Left lung (tissue), 10 donors: ENCODE measurements around the gene EGR4. TPM values are rescaled to one million over a fixed set of nuclear protein-coding genes. Genes with fewer than 3 reads are reported as not detected.

Experiments used
- ATAC-seq: fragments of 200-7000 bp; cut with Tn5 transposase; one replicate; pipeline ENCODE4 v1.9.1; 2020; ENCODE audit warnings: moderate library complexity
- DNase-seq, 4 donors: peaks; one replicate each; pipeline ENCODE4 v3.0.0-alpha.2; 2013 to 2020
- H3K27ac ChIP-seq, 2 donors: fragments of 200-600 bp; sonication (generic) in 1 of 2; one replicate each; pipeline versions ENCODE4 v1.5.0 to v1.8.0; 2020 to 2021
- H3K27me3 ChIP-seq, 2 donors: fragments of 200-600 bp; sonication (generic) in 1 of 2; one replicate each; pipeline versions ENCODE4 v1.5.0 to v1.8.0; 2020 to 2021
- H3K36me3 ChIP-seq, 2 donors: fragments of 200-600 bp; sonication (generic) in 1 of 2; one replicate each; pipeline versions ENCODE4 v1.5.0 to v1.8.0; 2020 to 2021
- H3K4me1 ChIP-seq, 2 donors: fragments of 200-600 bp; one replicate each; pipeline ENCODE4 v1.8.0; 2021
- H3K4me3 ChIP-seq, 2 donors: fragments of 200-600 bp; sonication (generic) in 1 of 2; one replicate each; pipeline versions ENCODE4 v1.5.0 to v1.8.0; 2020 to 2021; ENCODE audit warnings: mild to moderate bottlenecking in 1 of 2
- H3K9me3 ChIP-seq, 2 donors: fragments of 200-600 bp; sonication (generic) in 1 of 2; one replicate each; pipeline versions ENCODE4 v1.5.0 to v1.8.0; 2020 to 2021
- intact Hi-C, 2 donors: fragments of 100-400 bp; cut with DNase I; formaldehyde crosslinking; loops; one replicate each; pipeline versions ENCODE4 v1.11.2 to v1.14.2; 2022
- polyA plus RNA-seq, 6 donors: library from polyadenylated mRNA; unstranded; fragments of 120-200 nt; gene quantifications; one replicate each; pipeline ENCODE4 v1.2.1, GENCODE V29; 2013; ENCODE audit not compliant: insufficient read length in 6 of 6
- total RNA-seq, 2 donors: library from RNA; stranded (reverse); fragmentation: NEBNext Ultra II Directional; extraction: Animal tissue kit (Norgen Biotek cat#: 25700); gene quantifications; one replicate each; pipeline ENCODE4 v1.2.1, GENCODE V29; 2021
- TF ChIP-seq, protein P1 (sequence below), 2 donors: fragments of 200-600 bp; sonication (generic) in 1 of 2; IDR thresholded peaks; one replicate each; pipeline versions ENCODE4 v1.5.0 to v1.8.0; 2021; ENCODE audit warnings: antibody characterized with exemption in 2 of 2
- donor health status: DM: no; HTN: yes; CAD: no.
- donor health status: DM: no; HTN: no; CAD: no.

Gene EGR4
- total and polyA plus RNA-seq, 8 donors = 0.08 TPM; not detected in 7

DNA sequence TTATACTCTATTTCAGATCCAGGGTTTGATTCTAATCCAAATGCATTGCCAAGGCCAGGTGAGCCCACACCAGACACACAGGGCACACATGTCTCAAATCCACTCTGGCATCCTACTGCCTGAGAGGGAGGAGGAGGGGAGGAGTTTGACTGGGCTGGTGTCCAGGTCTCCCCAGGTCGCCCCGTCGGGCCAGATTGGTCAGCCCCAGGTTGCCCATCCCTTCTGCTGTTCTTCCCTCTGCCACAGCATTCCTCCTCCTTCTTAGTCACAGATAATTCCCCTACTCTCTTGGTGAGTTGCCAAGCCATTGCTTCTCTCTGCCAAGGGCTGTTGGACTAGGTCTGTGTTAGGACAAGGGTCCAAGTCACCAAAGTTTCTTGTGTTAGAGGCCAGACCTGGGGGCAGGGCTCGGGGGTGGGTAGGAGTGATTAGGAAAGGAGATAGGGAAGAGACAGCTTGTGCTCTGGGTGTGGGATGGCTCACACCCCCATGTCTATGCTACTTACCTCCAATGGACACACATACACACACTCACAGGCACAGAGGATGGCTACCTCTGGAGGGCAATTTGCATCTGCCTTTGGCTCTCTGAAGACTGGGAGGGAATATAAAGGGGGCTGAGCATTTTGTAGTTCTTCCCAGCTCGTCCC is 2.5 kb upstream of the EGR4 start:
- peaks cover 8 to 23% of the 10 kb centered on the region in 2 donors for H3K4me1 ChIP-seq
- H3K4me3 ChIP-seq = no peak overlapping the region
- no peak overlapping the region for H3K27ac ChIP-seq
- no peaks in the 10 kb centered on the region for H3K36me3 ChIP-seq
- peaks cover 51 to 81% of the 10 kb centered on the region in 2 donors for H3K27me3 ChIP-seq
- intact Hi-C loops = no loop called here
- TF ChIP-seq, protein P1, sequence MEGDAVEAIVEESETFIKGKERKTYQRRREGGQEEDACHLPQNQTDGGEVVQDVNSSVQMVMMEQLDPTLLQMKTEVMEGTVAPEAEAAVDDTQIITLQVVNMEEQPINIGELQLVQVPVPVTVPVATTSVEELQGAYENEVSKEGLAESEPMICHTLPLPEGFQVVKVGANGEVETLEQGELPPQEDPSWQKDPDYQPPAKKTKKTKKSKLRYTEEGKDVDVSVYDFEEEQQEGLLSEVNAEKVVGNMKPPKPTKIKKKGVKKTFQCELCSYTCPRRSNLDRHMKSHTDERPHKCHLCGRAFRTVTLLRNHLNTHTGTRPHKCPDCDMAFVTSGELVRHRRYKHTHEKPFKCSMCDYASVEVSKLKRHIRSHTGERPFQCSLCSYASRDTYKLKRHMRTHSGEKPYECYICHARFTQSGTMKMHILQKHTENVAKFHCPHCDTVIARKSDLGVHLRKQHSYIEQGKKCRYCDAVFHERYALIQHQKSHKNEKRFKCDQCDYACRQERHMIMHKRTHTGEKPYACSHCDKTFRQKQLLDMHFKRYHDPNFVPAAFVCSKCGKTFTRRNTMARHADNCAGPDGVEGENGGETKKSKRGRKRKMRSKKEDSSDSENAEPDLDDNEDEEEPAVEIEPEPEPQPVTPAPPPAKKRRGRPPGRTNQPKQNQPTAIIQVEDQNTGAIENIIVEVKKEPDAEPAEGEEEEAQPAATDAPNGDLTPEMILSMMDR (IDR thresholded peaks at IDR 0.05) = no peak
- H3K9me3 ChIP-seq = no peaks in the 10 kb centered on the region
- no peak for DNase-seq
- ATAC-seq = no peak

DNA sequence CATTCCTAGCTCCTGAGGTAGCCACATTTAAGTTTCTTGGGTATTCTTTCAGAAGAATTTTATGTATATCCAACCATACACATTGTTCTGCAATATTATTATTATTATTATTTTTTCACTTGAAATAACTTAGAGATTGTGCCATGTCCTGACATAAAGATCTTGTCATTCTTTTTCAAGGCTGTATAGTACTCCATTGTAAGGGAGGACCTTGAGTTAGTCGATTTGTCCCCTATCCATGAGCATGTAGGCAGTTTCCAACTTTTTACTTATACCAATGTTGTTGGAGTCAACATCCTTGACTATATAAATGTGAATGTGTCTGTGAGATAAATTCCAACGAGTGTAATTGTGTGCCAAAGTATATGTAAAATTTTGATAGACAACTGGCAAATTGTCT is 891 bp upstream of the EGR4 start:
- intact Hi-C loops = no loop called here
- Histone ChIP-seq H3K9me3 (no peaks in the 10 kb centered on the region), H3K27ac (no peak overlapping the region), H3K4me1 (peaks cover 8 to 24% of the 10 kb centered on the region in 2 donors), H3K4me3 (no peak overlapping the region), H3K27me3 (peaks cover 56 to 95% of the 10 kb centered on the region in 2 donors), H3K36me3 (no peaks in the 10 kb centered on the region)
- ATAC-seq = no peak
- TF ChIP-seq, protein P1 (IDR thresholded peaks at IDR 0.05) = no peak
- no peak for DNase-seq

DNA sequence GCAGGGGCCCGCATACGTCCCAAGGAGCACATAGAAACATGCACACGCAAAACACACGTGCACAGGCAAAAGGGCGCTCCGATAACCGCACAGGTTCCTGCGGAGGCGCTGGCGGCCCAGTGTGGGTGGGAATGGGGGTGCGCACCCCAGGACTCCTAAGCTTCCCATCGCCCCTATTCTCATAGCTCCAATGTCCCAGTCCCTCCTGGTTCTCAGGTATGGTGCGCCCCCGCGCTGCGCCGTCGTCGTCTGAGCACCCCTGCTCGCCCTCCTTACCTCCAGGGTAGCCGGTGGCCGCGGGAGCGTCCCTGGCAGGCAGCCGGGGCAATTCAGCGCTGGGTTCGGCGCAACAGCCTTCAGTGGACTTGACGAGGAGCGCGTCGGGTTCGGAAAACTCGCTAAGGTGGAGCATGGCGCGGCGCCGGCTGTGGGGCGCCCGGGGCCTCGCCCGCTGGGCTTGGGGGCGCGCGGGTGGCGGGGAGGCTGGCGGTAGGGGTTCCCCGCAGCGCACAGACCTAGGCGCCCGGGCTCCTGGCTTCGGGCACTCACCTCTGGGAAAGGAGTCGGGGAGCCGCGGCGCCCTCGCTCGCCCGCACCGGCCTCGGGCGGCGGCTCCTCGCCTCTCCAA is 328 bp downstream of the EGR4 start:
- H3K4me1 ChIP-seq = peaks cover 8 to 24% of the 10 kb centered on the region in 2 donors
- intact Hi-C loops = no loop called here
- H3K27me3 ChIP-seq = peaks cover 56 to 93% of the 10 kb centered on the region in 2 donors
- ATAC-seq (no peak), DNase-seq (peak in 1 of 4 donors; percentile 65)
- no peak overlapping the region for H3K27ac ChIP-seq
- H3K36me3 ChIP-seq = no peaks in the 10 kb centered on the region
- TF ChIP-seq, protein P1 (IDR thresholded peaks at IDR 0.05) = no peak
- peak overlapping the region; percentile 21 to 45 for H3K4me3 ChIP-seq
- H3K9me3 ChIP-seq = no peaks in the 10 kb centered on the region

DNA sequence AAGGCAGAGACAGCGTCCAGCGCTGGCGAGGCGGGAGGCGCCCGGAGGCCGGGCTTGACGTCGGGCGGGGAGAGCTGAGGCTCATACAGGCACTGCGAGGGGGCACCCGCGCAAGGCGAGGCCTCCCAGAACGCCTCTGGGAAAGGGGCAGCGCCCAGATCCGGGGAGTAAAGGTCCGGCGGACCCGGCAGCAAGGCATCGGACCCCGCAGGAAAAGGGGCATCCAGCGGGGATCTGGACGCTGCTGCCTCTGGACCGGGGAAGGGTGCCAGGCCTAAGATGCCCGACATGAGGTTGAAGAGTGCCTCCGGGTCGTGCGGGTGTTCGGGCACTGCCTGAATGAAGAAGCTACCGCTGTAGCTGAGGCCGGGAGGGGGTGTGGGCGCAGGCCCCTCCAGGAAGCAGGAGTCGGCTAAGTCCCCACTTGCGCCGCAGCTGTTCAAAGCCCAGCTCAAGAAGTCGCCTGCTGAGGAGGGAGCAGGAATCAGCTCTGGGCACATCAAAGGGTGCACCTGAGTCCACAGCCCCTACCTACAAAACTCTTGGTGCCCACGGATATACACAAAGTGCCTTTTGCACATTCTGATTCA is 937 bp downstream of the EGR4 start:
- Histone ChIP-seq H3K27ac (no peak overlapping the region), H3K27me3 (peaks cover 56 to 96% of the 10 kb centered on the region in 2 donors), H3K9me3 (no peaks in the 10 kb centered on the region), H3K4me3 (no peak overlapping the region), H3K4me1 (peaks cover 8 to 24% of the 10 kb centered on the region in 2 donors), H3K36me3 (no peaks in the 10 kb centered on the region)
- intact Hi-C loops = no loop called here
- TF ChIP-seq, protein P1 (IDR thresholded peaks at IDR 0.05) = no peak
- DNase-seq (peak in 1 of 4 donors; percentile 72), ATAC-seq (no peak)
